HG03103 (cell line): ENCODE measurements around the gene TLX2.
A peak's percentile ranks its signal among the peaks of the same experiment; 100 is the strongest.
"Not testable (repeated sequence)": the region's sequence is repeated elsewhere in the genome, so short reads cannot be mapped to it uniquely, and the experiment has no call there.

Experiments used
- ATAC-seq: cut with Tn5 transposase; IDR thresholded peaks from one replicate; pipeline ENCODE4 v1.9.1; 2021; ENCODE audit warnings: low read depth; ENCODE audit not compliant: unreplicated experiment

TLX2 gene

DNA sequence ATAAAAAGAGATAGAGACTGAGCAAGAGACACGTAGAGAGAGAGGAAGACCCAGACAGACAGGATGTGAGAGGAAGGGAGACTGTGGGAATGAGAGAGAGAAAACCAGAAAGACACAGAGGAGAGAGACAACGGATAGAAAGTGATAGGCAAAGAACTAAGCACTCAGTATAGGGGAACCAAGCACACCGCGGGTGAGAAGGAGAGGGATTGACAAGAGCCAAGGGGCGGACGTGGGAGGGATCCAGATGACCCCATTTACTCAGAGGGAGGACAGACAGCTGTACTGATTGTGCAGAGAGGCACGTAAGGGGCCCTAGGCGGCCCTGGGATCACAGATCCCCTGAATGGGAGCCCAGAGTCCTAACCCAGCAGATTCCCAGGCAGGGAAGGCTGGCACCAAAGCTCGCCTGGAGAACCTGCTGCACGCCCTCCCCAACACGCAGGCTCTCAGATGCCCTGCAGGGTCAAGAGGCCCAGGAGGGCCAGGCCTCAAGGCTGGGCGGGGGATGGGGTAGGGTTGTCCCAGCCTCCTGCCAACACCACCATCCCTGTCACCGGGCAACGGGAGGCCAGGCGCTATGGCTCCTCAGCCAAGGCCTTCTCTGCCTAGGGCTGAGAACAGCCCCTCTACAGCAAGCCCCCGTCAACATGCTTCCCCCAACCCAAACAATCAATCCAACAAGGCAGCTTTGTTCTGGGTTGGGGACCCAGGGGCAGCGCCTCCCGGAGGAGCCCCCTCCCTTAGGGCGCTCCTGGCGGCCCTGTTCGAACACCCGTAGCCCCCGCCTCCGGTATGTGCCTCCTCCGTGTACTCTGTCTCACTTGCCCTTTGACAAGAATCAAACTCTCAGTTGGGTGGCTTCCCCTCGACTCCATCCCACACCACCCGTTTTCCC, 38.9 kb downstream of the TLX2 start:
- ATAC-seq, result no peak

GRCh38 chr2:74553892-74554819, 39.9 kb downstream of the TLX2 start, which contains the start of the genes DOK1 and LOXL3:
DOK1 (plus strand) TSS chr2:74554720; CDS start chr2:74554755, 35 bp downstream.
LOXL3 (minus strand) TSS chr2:74553942; CDS start chr2:74552634, 1,308 bp downstream.
- ATAC-seq, result peak; percentile 43

DNA sequence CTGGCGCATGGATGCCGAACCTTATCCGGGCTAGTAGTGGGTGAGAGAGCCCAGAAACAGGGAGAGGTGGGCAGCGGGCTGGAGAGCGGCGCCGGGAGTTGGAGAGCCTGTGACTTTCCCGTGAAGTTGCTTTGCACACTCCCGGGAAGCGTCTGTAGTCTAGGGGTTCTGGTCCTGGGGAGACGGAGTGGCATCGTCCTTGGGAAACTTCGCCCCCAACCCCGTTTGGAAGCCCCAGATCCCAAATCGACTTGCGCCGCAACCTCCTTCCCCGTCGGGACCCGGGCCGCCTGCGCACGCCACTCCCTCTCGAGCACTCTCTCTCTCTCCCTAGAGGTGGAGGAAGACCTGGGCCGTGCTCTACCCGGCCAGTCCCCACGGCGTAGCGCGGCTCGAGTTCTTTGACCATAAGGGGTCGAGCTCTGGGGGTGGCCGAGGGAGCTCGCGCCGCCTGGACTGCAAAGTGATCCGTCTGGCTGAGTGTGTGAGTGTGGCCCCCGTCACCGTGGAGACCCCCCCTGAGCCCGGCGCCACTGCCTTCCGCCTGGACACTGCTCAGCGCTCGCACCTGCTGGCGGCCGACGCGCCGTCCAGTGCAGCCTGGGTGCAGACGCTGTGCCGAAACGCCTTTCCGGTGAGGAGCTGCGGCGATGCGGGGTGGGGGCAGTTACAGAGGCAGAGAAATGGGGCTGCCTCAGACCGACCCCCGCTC, 40.7 kb downstream of the TLX2 start:
- ATAC-seq, result no peak

DNA sequence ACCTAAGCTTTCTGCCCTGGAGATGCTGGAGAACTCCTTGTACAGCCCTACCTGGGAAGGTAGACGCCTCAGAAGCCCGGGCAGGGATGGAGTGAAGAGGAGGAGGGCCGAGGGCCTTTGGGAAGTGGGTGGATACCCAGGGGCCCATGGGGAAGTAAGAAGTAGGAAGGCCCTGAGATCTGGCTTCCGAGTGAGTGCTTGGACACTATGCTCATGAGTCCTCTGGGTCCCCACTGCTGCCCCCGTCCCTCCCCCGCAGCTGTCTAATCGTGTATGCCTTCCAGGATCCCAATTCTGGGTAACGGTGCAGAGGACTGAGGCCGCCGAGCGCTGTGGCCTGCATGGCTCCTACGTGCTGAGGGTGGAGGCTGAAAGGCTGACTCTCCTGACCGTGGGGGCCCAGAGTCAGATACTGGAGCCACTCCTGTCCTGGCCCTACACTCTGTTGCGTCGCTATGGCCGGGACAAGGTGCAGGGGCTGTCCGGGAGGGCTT, 41.4 kb downstream of the TLX2 start:
- no peak for ATAC-seq

GRCh38 chr2:74556159-74556558, 41.9 kb downstream of the TLX2 start:
- ATAC-seq, result no peak

GRCh38 chr2:74556831-74557370, 42.7 kb downstream of the TLX2 start:
- ATAC-seq, result no peak

DNA sequence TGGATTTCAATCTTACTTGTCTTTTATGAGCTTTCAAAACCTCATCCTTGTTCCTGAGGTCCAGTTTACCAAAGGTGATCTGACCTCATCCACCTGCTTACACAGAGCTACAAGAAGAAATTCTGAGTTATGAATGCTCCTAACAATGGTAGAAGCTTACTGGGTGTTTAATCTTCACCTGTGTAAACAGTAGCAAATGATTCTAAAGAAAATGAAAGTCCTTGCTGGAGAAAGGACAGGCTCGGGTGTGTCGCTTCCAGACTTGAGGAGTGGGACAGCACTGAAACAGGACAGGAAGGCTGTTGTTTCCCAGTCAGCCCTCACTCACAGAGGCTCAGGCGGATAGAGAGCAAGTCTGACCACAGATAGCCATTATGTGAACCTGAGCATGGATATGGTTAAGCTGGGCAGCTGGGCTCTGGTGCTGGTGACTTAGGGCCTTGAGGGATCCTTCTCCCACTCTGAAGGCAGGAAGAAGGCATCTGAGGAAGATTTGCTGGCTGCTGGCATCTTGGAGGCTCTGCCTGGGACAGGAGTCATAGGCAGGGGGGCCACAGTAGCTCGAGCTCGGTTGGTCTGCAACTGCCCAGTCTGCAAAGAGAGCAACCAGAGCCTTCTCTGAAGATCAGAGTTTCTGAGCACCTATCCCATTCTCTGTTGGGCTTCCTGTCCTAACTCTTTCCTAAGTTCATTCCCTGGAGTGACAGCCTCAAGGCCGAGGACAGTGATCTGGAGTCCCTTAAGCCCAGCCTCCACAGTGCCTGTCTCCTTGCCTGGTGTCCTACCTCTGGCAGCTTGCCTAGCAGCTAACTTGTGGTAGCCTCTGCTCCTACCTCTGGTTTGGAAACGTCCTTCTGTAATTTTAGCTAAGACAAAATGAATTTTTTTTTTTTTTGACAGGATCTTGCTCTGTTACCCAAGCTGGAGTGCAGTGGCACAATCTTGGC, 44.3 kb downstream of the TLX2 start:
- no peak for ATAC-seq

DNA sequence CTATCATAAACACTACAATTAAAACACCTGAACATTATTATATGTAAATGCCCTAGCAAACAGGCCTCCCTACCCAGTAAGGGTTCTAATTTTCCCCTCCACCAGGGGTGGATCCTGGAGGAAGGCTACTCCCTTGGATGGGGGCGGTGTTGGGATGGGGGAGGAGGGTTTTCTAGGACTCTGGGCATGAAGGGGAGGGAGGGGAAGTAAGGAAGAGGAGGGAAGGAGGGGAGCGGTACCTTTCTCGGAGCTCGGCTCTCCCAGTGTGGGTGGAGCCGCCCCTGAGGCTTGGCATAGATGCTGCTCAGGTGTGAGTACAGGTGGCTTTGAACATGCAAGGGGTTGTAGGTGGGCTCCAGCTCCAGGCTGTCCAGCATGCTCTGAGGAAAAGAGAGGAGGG, 45.7 kb downstream of the TLX2 start:
- no peak for ATAC-seq

- ATAC-seq, result no peak
Measured at GRCh38 chr2:74560591-74560990, 46.3 kb downstream of the TLX2 start.

GRCh38 chr2:74561022-74561421, 46.8 kb downstream of the TLX2 start:
- not testable (repeated sequence) for ATAC-seq

DNA sequence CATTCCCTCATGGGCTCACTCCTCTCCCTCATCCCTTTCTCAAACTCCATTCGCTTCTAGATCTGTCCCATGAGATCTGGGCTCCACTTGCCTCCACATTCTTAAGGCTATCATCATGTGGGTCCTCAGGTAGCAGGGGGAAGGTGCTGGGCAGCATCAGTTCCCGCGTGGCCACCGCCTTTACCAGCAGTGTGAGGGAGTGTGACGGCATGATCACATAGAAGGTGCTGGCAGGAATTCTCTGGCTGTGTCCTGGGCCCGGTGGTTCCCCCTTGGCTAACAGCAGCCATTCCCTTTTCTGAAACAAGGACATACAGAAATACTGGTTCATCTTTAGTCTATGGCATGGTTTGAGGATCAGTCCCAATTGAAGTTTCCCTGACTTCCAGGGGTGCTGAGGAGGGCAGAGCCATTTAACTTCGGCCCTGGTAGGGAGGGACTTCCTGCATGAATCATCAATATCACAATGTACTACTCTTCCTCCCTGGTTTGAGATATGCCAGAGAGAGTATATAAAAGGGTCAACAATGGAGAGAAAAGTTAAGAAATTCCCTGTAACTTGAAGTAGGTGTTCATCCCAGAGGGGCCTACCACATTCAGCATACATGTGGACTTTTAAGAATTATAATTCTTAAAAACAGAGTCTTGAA, 48.0 kb downstream of the TLX2 start:
- ATAC-seq, result no peak

GRCh38 chr2:74564222-74564621, 50.0 kb downstream of the TLX2 start:
- ATAC-seq, result no peak

DNA sequence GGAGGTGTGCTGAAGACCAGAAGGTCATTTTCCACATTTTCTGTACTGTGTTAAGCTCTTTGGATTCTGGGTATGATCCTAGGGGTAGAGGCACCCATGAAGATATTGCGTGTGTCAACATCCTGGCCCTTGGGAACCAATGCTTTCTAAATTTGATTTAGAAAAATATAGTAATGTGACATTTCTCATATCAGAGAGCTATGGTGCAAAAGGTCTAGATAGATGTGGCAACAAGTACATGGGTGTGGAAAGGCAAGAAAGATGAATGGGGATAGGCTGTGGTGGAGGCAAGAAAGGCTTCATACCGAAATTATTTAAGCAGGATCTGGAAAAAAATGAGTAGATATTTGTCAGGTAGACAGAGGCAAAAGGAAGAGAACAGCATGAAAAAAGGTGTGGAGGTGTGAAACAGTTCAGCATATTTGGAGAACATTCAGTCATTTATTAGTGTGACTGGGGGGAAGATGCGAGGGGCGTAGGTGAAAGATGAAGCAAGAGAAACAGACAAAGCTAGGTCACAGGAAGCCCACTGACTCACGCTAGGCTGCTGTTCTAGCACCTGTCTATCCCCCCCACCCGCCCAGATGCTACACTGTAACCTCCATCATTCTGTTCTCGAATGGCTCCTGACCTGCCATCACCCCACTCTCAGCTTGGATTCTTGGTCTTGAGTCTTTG, 52.0 kb downstream of the TLX2 start:
- no peak for ATAC-seq

DNA sequence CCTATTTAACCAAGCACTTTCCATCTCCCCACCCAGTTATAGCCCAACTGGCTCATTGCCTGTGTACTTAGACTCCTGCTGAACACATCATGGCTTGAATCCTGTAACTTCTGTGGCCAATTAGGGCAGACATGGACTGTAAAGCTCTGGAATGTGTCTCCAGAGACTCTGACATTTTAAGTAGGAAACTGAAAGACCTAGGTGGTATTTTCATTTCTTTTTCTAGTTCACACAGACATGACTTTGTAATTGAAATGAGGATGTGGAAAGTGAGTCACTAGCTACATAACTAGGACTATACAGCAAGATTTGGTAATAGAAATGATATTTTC, 52.5 kb downstream of the TLX2 start:
- no peak for ATAC-seq
